ENCODE results near the gene PDGFB. TPM values are rescaled to one million over a fixed set of nuclear protein-coding genes. Genes with fewer than 3 reads are reported as not detected.

Gene PDGFB
- total RNA-seq, 4 donors from 2014 or later: 6.0 to 20.0 (median 8.9) TPM

- Histone ChIP-seq H3K27ac (peak overlapping the region; percentile 86 to 92 (median 90)), H3K4me1 (peaks cover 18 to 22% of the 10 kb centered on the region in 2 donors)
- intact Hi-C loops (cut with DNase I; ENCODE audit: low total_unique reads): loop anchor here (1.0 to 2.0 kb wide), 4 partner anchors 33 to 112 kb away; partner anchors contain the start of gene PDGFB
These were observed 38.8 kb upstream of the PDGFB start for GRCh38 chr22:39283322-39284141.

GRCh38 chr22:39282645-39283321 lies 38.0 kb upstream of the PDGFB start:
- in situ Hi-C loops (cut with MboI; ENCODE audit: low sequenced_read_pairs in 4 of 4) (no loop called here), intact Hi-C loops (cut with DNase I; ENCODE audit: low total_unique reads) (loop anchor here (1.0 to 2.0 kb wide), 4 partner anchors 34 to 111 kb away; partner anchors contain the start of gene PDGFB)
- Histone ChIP-seq H3K27ac (peak overlapping the region; percentile 86 to 92 (median 90)), H3K4me1 (peaks cover 25 to 29% of the 10 kb centered on the region in 2 donors), H3K9me3 (no peaks in the 10 kb centered on the region), H3K36me3 (no peaks in the 10 kb centered on the region), H3K4me3 (no peak overlapping the region), H3K27me3 (no peaks in the 10 kb centered on the region)
- DNase-seq (peak in 1 of 2 donors; percentile 65), ATAC-seq (peak; percentile 57 to 67)
- TF ChIP-seq, protein P1, sequence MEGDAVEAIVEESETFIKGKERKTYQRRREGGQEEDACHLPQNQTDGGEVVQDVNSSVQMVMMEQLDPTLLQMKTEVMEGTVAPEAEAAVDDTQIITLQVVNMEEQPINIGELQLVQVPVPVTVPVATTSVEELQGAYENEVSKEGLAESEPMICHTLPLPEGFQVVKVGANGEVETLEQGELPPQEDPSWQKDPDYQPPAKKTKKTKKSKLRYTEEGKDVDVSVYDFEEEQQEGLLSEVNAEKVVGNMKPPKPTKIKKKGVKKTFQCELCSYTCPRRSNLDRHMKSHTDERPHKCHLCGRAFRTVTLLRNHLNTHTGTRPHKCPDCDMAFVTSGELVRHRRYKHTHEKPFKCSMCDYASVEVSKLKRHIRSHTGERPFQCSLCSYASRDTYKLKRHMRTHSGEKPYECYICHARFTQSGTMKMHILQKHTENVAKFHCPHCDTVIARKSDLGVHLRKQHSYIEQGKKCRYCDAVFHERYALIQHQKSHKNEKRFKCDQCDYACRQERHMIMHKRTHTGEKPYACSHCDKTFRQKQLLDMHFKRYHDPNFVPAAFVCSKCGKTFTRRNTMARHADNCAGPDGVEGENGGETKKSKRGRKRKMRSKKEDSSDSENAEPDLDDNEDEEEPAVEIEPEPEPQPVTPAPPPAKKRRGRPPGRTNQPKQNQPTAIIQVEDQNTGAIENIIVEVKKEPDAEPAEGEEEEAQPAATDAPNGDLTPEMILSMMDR (IDR thresholded peaks at IDR 0.05 in 4 of 5, conservative IDR thresholded peaks at IDR 0.05 in 1 of 5): peak in 3 of 5 experiments; percentile 7 to 39 (median 26)
- TF ChIP-seq POLR2A (IDR thresholded peaks at IDR 0.05): no peak

More at GRCh38 chr22:39283322-39284141, 38.8 kb upstream of the PDGFB start:
- in situ Hi-C loops (cut with MboI; ENCODE audit: low sequenced_read_pairs in 4 of 4): no loop called here
- Histone ChIP-seq H3K9me3 (no peaks in the 10 kb centered on the region), H3K4me3 (no peak overlapping the region), H3K36me3 (no peaks in the 10 kb centered on the region), H3K27me3 (no peaks in the 10 kb centered on the region)
- TF ChIP-seq, protein P1 (IDR thresholded peaks at IDR 0.05 in 4 of 5, conservative IDR thresholded peaks at IDR 0.05 in 1 of 5): no peak
- peak in 1 of 2 donors; percentile 35 for TF ChIP-seq POLR2A (IDR thresholded peaks at IDR 0.05)
- DNase-seq: peak; percentile 80 to 94
- peak; percentile 69 to 77 for ATAC-seq

- Histone ChIP-seq H3K4me3 (no peak overlapping the region), H3K9me3 (no peaks in the 10 kb centered on the region), H3K36me3 (no peaks in the 10 kb centered on the region), H3K4me1 (peaks cover 34 to 37% of the 10 kb centered on the region in 2 donors), H3K27ac (peak overlapping the region; percentile 86 to 92 (median 90)), H3K27me3 (no peaks in the 10 kb centered on the region)
- ATAC-seq (no peak), DNase-seq (no peak)
- in situ Hi-C loops (cut with MboI; ENCODE audit: low sequenced_read_pairs in 4 of 4): no loop called here
- intact Hi-C loops (cut with DNase I; ENCODE audit: low total_unique reads): no loop called here
- no peak for TF ChIP-seq POLR2A (IDR thresholded peaks at IDR 0.05)
- TF ChIP-seq, protein P1 (IDR thresholded peaks at IDR 0.05 in 4 of 5, conservative IDR thresholded peaks at IDR 0.05 in 1 of 5): no peak
These were observed 36.3 kb upstream of the PDGFB start for GRCh38 chr22:39281126-39281525.

DNA sequence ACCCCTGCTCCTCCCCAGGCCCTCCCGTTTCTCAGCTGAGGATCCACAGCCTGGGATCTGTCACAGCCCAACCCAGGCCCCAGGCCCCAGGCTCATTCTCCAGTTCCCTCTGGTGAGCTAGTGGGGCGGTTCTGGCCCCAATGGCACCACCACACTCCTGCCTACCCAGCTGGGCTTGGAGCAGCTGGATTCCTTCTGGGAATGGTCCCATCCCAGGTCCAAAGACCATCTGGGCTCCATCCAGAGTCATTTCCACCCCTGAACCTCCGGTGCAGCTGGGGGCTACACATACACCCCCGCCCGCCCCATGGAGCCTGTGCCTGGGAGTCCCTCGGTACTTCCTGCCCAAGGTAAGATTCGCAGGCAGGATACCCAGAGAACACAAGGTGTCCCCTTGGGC lies 35.5 kb upstream of the PDGFB start:
- ATAC-seq: no peak
- DNase-seq: no peak
- H3K4me1 ChIP-seq: peaks cover 34 to 37% of the 10 kb centered on the region in 2 donors
- H3K27ac ChIP-seq: peak overlapping the region; percentile 29 to 92 (median 81)
- intact Hi-C loops (cut with DNase I; ENCODE audit: low total_unique reads) (no loop called here), in situ Hi-C loops (cut with MboI; ENCODE audit: low sequenced_read_pairs in 4 of 4) (no loop called here)
- H3K27me3 ChIP-seq: no peaks in the 10 kb centered on the region
- H3K9me3 ChIP-seq: no peaks in the 10 kb centered on the region
- H3K36me3 ChIP-seq: no peaks in the 10 kb centered on the region
- TF ChIP-seq, protein P1 (IDR thresholded peaks at IDR 0.05 in 4 of 5, conservative IDR thresholded peaks at IDR 0.05 in 1 of 5): no peak
- TF ChIP-seq POLR2A (IDR thresholded peaks at IDR 0.05): no peak
- H3K4me3 ChIP-seq: no peak overlapping the region
